HL-60/S4 (cell line): ENCODE data around the gene ADAM12.

ENCODE experiments used
- in situ Hi-C: fragments of 300-500 bp; cut with MboI; formaldehyde crosslinking; loops from 2 replicates; pipeline ENCODE4 v1.14.3; 2022; ENCODE audit warnings: low sequenced_read_pairs

Gene ADAM12

GRCh38 chr10:126155528-126155927 lies 232.7 kb downstream of the ADAM12 start:
- in situ Hi-C loops: no loop called here

- in situ Hi-C loops: no loop called here
These were observed 234.3 kb downstream of the ADAM12 start for GRCh38 chr10:126153711-126154628.

- in situ Hi-C loops: no loop called here
These were observed 240.2 kb downstream of the ADAM12 start for GRCh38 chr10:126147866-126148587.

- in situ Hi-C loops: no loop called here
These were observed 241.5 kb downstream of the ADAM12 start for GRCh38 chr10:126146771-126147170.

- in situ Hi-C loops: no loop called here
These were observed 245.2 kb downstream of the ADAM12 start for GRCh38 chr10:126143117-126143516.

GRCh38 chr10:126140746-126141273 lies 247.5 kb downstream of the ADAM12 start:
- in situ Hi-C loops: no loop called here

GRCh38 chr10:126137562-126138221 lies 250.6 kb downstream of the ADAM12 start:
- in situ Hi-C loops: no loop called here

- in situ Hi-C loops: no loop called here
These were observed 252.2 kb downstream of the ADAM12 start for GRCh38 chr10:126135941-126136595.

- in situ Hi-C loops: no loop called here
These were observed 253.1 kb downstream of the ADAM12 start for GRCh38 chr10:126135177-126135576.

- in situ Hi-C loops: no loop called here
These were observed 254.2 kb downstream of the ADAM12 start for GRCh38 chr10:126133906-126134656.

- in situ Hi-C loops: no loop called here
These were observed 255.1 kb downstream of the ADAM12 start for GRCh38 chr10:126133082-126133620.

GRCh38 chr10:126131341-126131740 lies 256.9 kb downstream of the ADAM12 start:
- in situ Hi-C loops: no loop called here

- in situ Hi-C loops: no loop called here
These were observed 258.0 kb downstream of the ADAM12 start for GRCh38 chr10:126130271-126130710.

- in situ Hi-C loops: no loop called here
These were observed 259.3 kb downstream of the ADAM12 start for GRCh38 chr10:126129026-126129425.

GRCh38 chr10:126128581-126128980 lies 259.7 kb downstream of the ADAM12 start:
- in situ Hi-C loops: no loop called here

- in situ Hi-C loops: no loop called here
These were observed 260.7 kb downstream of the ADAM12 start for GRCh38 chr10:126127481-126128029.

- in situ Hi-C loops: no loop called here
These were observed 261.4 kb downstream of the ADAM12 start for GRCh38 chr10:126126866-126127265.

- in situ Hi-C loops: no loop called here
These were observed 262.3 kb downstream of the ADAM12 start for GRCh38 chr10:126126023-126126422.

GRCh38 chr10:126124668-126125349 lies 263.5 kb downstream of the ADAM12 start:
- in situ Hi-C loops: no loop called here
